GM12878 (cell line): ENCODE measurements around the gene TMPRSS11B. TPM values are rescaled to one million over a fixed set of nuclear protein-coding genes. Genes with fewer than 3 reads are reported as not detected.

Source experiments
- ATAC-seq: fragments of 200-7000 bp; cut with Tn5 transposase; 3 replicates; pipeline ENCODE4 v1.9.1; 2020; ENCODE audit warnings: mild to moderate bottlenecking, moderate library complexity
- BruUV-seq: library from RNA; stranded (reverse); fragments of 400-500 nt; replicated peaks from 2 replicates; lab custom pipeline; 2021; lab: Mats Ljungman, UMichigan
- CTCF ChIA-PET: fragments of 300-600 bp; sonication (Branson Sonifier 250); formaldehyde crosslinking; extraction: SDS; loops from one replicate; lab custom pipeline; 2021; ENCODE audit warnings: inconsistent platforms; lab: Yijun Ruan, JAX
- POLR2A ChIA-PET: fragments of 350-600 bp; formaldehyde crosslinking; extraction: SDS; loops from one replicate; lab custom pipeline; 2021; ENCODE audit warnings: inconsistent platforms; lab: Charles Lee
- RAD21 ChIA-PET: fragments of 300-600 bp; sonication (Branson Sonifier 250); formaldehyde crosslinking; loops from one replicate; lab custom pipeline; 2023; ENCODE audit warnings: antibody characterized with exemption; ENCODE audit not compliant: unreplicated experiment; lab: Charles Lee
- SMC1A ChIA-PET: fragments of 300-600 bp; sonication (Branson Sonifier 250); formaldehyde crosslinking; loops from one replicate; lab custom pipeline; 2023; ENCODE audit not compliant: unreplicated experiment, uncharacterized antibody; lab: Charles Lee
- DNase-seq: peaks from one replicate; pipeline ENCODE4 v3.0.0-alpha.2; 2011; ENCODE audit warnings: low read depth, low spot score
- FAIRE-seq: peaks from 3 replicates; lab custom pipeline; 2011; peaks lifted over from hg19 to GRCh38; lab: Jason Lieb, UNC
- H2AFZ ChIP-seq: 2 replicates; pipeline ENCODE4 v1.6.0; 2011; ENCODE audit warnings: low read depth, low read length, control low read depth; ENCODE audit not compliant: control insufficient read depth
- H3K27ac ChIP-seq: 2 replicates; pipeline ENCODE4 v1.5.1; 2011; ENCODE audit warnings: control low read depth; ENCODE audit not compliant: control insufficient read depth, insufficient read depth
- H3K27me3 ChIP-seq, 2 experiments: replicated peaks in 1 of 2; 2 replicates each; pipeline versions ENCODE4 v1.6.0 to v1.6.1; 2011; ENCODE audit warnings: low read length in 1 of 2; ENCODE audit not compliant: control insufficient read depth in 2 of 2, insufficient read depth in 2 of 2
- H3K36me3 ChIP-seq, 2 experiments: 2 replicates each; pipeline ENCODE4 v1.5.1; 2011; ENCODE audit warnings: low read length in 1 of 2; ENCODE audit not compliant: control insufficient read depth in 2 of 2, insufficient read depth in 2 of 2
- H3K4me1 ChIP-seq: 2 replicates; pipeline ENCODE4 v1.6.1; 2011; ENCODE audit warnings: mild to moderate bottlenecking, low read length, moderate library complexity, mixed read lengths; ENCODE audit not compliant: control insufficient read depth, insufficient read depth
- H3K4me2 ChIP-seq: 2 replicates; pipeline ENCODE4 v1.6.0; 2011; ENCODE audit warnings: control low read depth; ENCODE audit not compliant: control insufficient read depth, insufficient read depth
- H3K4me3 ChIP-seq: fragments of 200-600 bp; sonication (generic); 2 replicates; pipeline ENCODE4 v1.5.1; 2016
- H3K79me2 ChIP-seq: 2 replicates; pipeline ENCODE4 v1.6.0; 2011; ENCODE audit warnings: low read length; ENCODE audit not compliant: control insufficient read depth, insufficient read depth
- H3K9ac ChIP-seq: 2 replicates; pipeline ENCODE4 v1.8.0; 2011; ENCODE audit warnings: low read length, control low read depth, mixed read lengths; ENCODE audit not compliant: control insufficient read depth, insufficient read depth
- H3K9me3 ChIP-seq: replicated peaks from 3 replicates; pipeline ENCODE4 v1.5.1; 2011; ENCODE audit warnings: mild to moderate bottlenecking, low read length; ENCODE audit not compliant: control insufficient read depth, insufficient read depth
- H4K20me1 ChIP-seq: 2 replicates; pipeline ENCODE4 v1.6.0; 2011; ENCODE audit not compliant: control insufficient read depth, insufficient read depth
- BCLAF1 ChIP-seq: fragments of 450-650 bp; IDR thresholded peaks from 2 replicates; pipeline ENCODE4 v1.6.1; 2017; ENCODE audit warnings: antibody characterized with exemption, mild to moderate bottlenecking, moderate library complexity
- CEBPB ChIP-seq, 2 experiments: fragments of 150-350 bp in 1 of 2; IDR thresholded peaks; 2 replicates each; pipeline ENCODE4 v1.6.1; 2012 to 2014; ENCODE audit warnings: low read depth in 2 of 2, low read length in 2 of 2, borderline replicate concordance in 1 of 2, inconsistent platforms in 1 of 2
- CEBPZ ChIP-seq: fragments of 150-350 bp; IDR thresholded peaks from 2 replicates; pipeline ENCODE4 v1.6.1; 2016; ENCODE audit warnings: low read depth, low read length
- EP300 ChIP-seq, 2 experiments: fragments of 150-350 bp in 1 of 2; IDR thresholded peaks; 2 replicates each; pipeline ENCODE4 v1.6.1; 2011 to 2012; ENCODE audit warnings: low read depth in 2 of 2, low read length in 2 of 2, borderline replicate concordance in 1 of 2, improper control_type of control experiment in 1 of 2, inconsistent platforms in 1 of 2; ENCODE audit not compliant: control insufficient read depth in 1 of 2
- ETV6 ChIP-seq, 2 experiments: fragments of 450-650 bp in 1 of 2; IDR thresholded peaks in 1 of 2; conservative IDR thresholded peaks in 1 of 2; 2 replicates each; pipeline ENCODE4 v1.6.1; 2014; ENCODE audit warnings: antibody characterized with exemption in 1 of 2, borderline replicate concordance in 1 of 2, low read depth in 1 of 2, mild to moderate bottlenecking in 1 of 2, moderate library complexity in 1 of 2
- EZH2 ChIP-seq: IDR thresholded peaks from 2 replicates; pipeline ENCODE4 v1.6.1; 2012; ENCODE audit warnings: low read depth, mild to moderate bottlenecking, control low read depth, inconsistent platforms, low read length, borderline replicate concordance; ENCODE audit not compliant: control insufficient read depth
- FOXK2 ChIP-seq: fragments of 450-650 bp; IDR thresholded peaks from 2 replicates; pipeline ENCODE4 v1.6.1; 2017; ENCODE audit warnings: mild to moderate bottlenecking, moderate library complexity
- GATAD2B ChIP-seq: fragments of 450-650 bp; conservative IDR thresholded peaks from 2 replicates; pipeline ENCODE4 v1.6.1; 2017; ENCODE audit warnings: low read depth, mild to moderate bottlenecking, moderate library complexity
- HDAC6 ChIP-seq: fragments of 200-600 bp; sonication (generic); IDR thresholded peaks from one replicate; pipeline ENCODE4 v1.8.0; 2017; ENCODE audit warnings: antibody characterized with exemption; ENCODE audit not compliant: unreplicated experiment
- HDGF ChIP-seq: fragments of 450-650 bp; IDR thresholded peaks from 2 replicates; pipeline ENCODE4 v1.6.1; 2016; ENCODE audit warnings: antibody characterized with exemption
- IKZF1 ChIP-seq: fragments of 450-650 bp; conservative IDR thresholded peaks from 2 replicates; pipeline ENCODE4 v1.6.1; 2017; ENCODE audit warnings: antibody characterized with exemption, mild to moderate bottlenecking
- LARP7 ChIP-seq: fragments of 450-650 bp; IDR thresholded peaks from 2 replicates; pipeline ENCODE4 v1.6.1; 2017; ENCODE audit warnings: mild to moderate bottlenecking
- PAX5 ChIP-seq: IDR thresholded peaks from 2 replicates; pipeline ENCODE4 v1.6.1; 2011; ENCODE audit warnings: low read depth, low read length, borderline replicate concordance
- POLR2AphosphoS2 ChIP-seq: IDR thresholded peaks from 2 replicates; pipeline ENCODE4 v1.6.1; 2011; ENCODE audit warnings: low read depth, mild to moderate bottlenecking, low read length, improper control_type of control experiment, moderate library complexity
- SIX5 ChIP-seq: IDR thresholded peaks from 2 replicates; pipeline ENCODE4 v1.6.1; 2011; ENCODE audit warnings: mild to moderate bottlenecking, low read depth, low read length, moderate library complexity; ENCODE audit not compliant: severe bottlenecking
- TAF1 ChIP-seq: IDR thresholded peaks from 2 replicates; pipeline ENCODE4 v1.6.1; 2011; ENCODE audit warnings: mild to moderate bottlenecking, low read depth, low read length, borderline replicate concordance
- WGBS: methylation state at CpG from one replicate; pipeline ENCODE4 v1.1.6; 2016; ENCODE audit warnings: low lambda C conversion rate; ENCODE audit not compliant: insufficient replicate concordance, insufficient coverage; ENCODE audit errors: missing lambda C conversion rate; 5-methylcytosine and 5-hydroxymethylcytosine counted together
- in situ Hi-C: fragments of 300-500 bp; cut with MboI; formaldehyde crosslinking; loops from 9 replicates; pipeline ENCODE4 v1.14.3; 2018; ENCODE audit warnings: mixed read lengths
- intact Hi-C: fragments of 100-400 bp; cut with micrococcal nuclease; formaldehyde crosslinking; loops from one replicate; pipeline ENCODE4 v1.14.2; 2022; ENCODE audit not compliant: unreplicated experiment
- polyA plus RNA-seq, 11 experiments: library from polyadenylated mRNA; depleted of rRNA in 4 of 11; unstranded in 6 of 11; stranded (reverse) in 5 of 11; fragments of >200 nt; fragmentation: Nextera tagmentation in 4 of 11; fragmentation: Illumina TruSeq in 1 of 11; extraction: Ambion mirVana in 4 of 11; extraction: Trizol in 1 of 11; gene quantifications; 1 replicate in 1 of 11; 2 replicates in 10 of 11; pipeline versions ENCODE4 v1.2.1 to v1.2.3, GENCODE V29; 2011 to 2016; ENCODE audit warnings: inconsistent platforms in 2 of 11, missing spikeins in 2 of 11, low read depth in 1 of 11
- total RNA-seq, 4 experiments: library from RNA; depleted of rRNA in 3 of 4; stranded (reverse); fragments of >200 nt in 3 of 4; fragmentation: Illumina TruSeq in 1 of 4; extraction: Trizol in 1 of 4; gene quantifications; 2 replicates each; pipeline versions ENCODE4 v1.2.1 to v1.2.3, GENCODE V29; 2013 to 2021

The TMPRSS11B gene
- total and polyA plus RNA-seq, 10 of the 15 experiments (the other 5 are each of a cell fraction or from before 2014, with no cell fraction given), result not detected

GRCh38 chr4:68240620-68241019 lies 4.9 kb downstream of the TMPRSS11B start (continued):
- no peak for TF ChIP-seq CEBPZ
- no peak for TF ChIP-seq FOXK2
- no peak for TF ChIP-seq SIX5
- no peak for TF ChIP-seq CEBPB (IDR thresholded peaks at IDR 0.05; ENCODE audit: borderline replicate concordance in 1 of 2, low read depth in 2 of 2, low read length in 2 of 2)

GRCh38 chr4:68228568-68228967 lies 16.9 kb downstream of the TMPRSS11B start:
- FAIRE-seq, result no peak
- CTCF ChIA-PET, result no interaction called here
- TF ChIP-seq PAX5 (no peak), EZH2 (no peak), POLR2AphosphoS2 (no peak), EP300 (IDR thresholded peaks at IDR 0.05; ENCODE audit: borderline replicate concordance in 1 of 2, control insufficient read depth in 1 of 2, low read depth in 2 of 2, low read length in 2 of 2) (no peak), GATAD2B (no peak), BCLAF1 (no peak), LARP7 (no peak), TAF1 (no peak), HDGF (no peak), IKZF1 (no peak), ETV6 (conservative IDR thresholded peaks at IDR 0.05 in 1 of 2, IDR thresholded peaks at IDR 0.05 in 1 of 2; ENCODE audit: borderline replicate concordance in 1 of 2, low read depth in 1 of 2) (no peak), HDAC6 (no peak)

More at GRCh38 chr4:68228568-68228967, 16.9 kb downstream of the TMPRSS11B start:
- Histone ChIP-seq H3K36me3 (no peaks in the 10 kb centered on the region), H3K9ac (no peak overlapping the region), H3K4me2 (no peak overlapping the region), H2AFZ (no peak overlapping the region), H3K27ac (no peak overlapping the region), H4K20me1 (no peaks in the 10 kb centered on the region), H3K79me2 (no peaks in the 10 kb centered on the region), H3K27me3 (no peaks in the 10 kb centered on the region), H3K4me1 (no peaks in the 10 kb centered on the region), H3K9me3 (no peaks in the 10 kb centered on the region), H3K4me3 (no peak overlapping the region)
- BruUV-seq, result no TSS peak
- intact Hi-C loops (no loop called here), in situ Hi-C loops (no loop called here)
- no peak for DNase-seq
- ChIA-PET SMC1A (interaction anchor here (0.7 to 0.9 kb wide), 3 partner anchors 13 to 53 kb away, joined by 3 read pairs; no protein-coding TSS in a partner anchor), POLR2A (interaction anchor here (0.5 kb wide), 1 partner anchor 23 kb away, joined by 3 read pairs; no protein-coding TSS in a partner anchor), RAD21 (no interaction called here)
- ATAC-seq, result no peak
- 0% methylated on average over 1 of the region's 1 CpG for WGBS
